Stimulated activated CD8-positive, alpha-beta memory T cell treated with anti-CD3 and anti-CD28 coated beads, Interleukin-12 subunit alpha, Interleukin-12 subunit beta, amount 100 ng/mL, for 24 hours (primary cell): Measurements from ENCODE around the gene TMIE.
"Not testable (repeated sequence)": the region's sequence is repeated elsewhere in the genome, so short reads cannot be mapped to it uniquely, and the experiment has no call there.

Source experiments
- DNase-seq: peaks from one replicate; pipeline ENCODE4 v3.0.0-alpha.2; 2020; ENCODE audit errors: extremely low read depth

Gene TMIE

DNA sequence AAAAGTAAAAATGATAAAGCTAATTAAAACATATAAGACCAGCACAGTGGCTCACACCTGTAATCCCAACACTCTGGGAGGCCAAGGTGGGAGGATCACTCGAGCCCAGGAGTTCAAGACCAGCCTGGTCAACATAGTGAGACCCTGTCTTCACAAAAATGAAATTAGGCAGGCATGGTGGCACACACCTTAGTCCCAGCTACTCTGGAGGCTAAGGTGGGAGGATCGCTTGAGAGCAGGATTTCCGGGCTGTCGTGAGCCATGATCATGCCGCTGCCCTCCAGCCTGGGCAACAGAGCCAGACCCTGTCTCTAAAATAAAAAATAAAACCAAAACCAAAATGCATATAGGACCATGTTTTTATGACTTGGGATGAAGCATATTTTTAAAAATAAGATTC, 21.3 kb downstream of the TMIE start:
- no peak for DNase-seq

DNA sequence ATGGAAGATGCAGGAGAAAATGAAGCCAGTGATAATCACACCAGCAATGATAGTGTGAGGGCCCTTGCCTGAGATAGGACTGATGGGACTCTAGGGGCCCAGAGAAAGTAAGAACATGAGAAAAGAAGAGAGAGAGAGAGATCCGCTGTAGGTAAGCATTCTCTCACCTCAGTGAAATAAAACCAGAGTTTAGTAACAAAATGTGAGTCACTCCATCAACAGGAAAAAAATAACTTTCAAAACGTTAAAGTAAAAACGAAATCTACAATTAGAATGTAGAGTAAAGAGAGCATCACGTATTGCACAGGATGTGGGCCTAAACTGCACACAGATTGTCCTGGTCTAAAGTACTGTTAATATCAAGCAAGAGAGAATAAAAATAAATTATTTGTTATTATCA, 23.2 kb downstream of the TMIE start:
- DNase-seq, result no peak

DNA sequence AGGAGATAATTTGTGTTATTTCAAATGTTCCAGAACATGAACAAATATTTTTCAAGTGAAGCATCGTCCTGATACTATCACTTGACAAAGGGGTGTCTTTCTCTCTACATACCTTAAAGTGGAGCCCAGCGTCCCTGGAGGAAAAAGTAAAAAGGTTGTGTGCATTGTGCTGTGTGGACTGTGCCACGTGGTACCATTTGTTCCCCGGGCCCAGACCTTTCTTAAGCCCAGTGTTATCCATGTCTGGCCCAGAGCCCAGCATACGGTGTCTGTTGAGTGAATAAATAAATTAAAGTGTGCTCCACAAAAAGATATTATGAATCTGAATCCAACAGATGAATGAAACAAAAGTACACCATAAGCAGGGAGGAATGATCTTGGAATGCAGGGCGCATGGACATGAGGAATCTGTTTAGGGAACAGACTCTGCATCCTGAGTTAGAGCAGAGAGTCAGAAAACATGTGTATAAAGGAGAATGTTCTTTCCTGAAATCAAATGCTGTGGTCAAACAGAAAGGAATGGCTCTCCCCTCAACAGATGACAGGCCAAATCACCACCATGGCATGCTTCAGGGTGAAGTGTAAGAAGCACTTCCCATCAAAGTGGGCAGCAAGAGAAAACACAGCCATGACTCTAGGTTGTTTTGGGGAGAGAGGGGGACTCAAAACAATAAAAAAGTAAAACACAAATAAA, 24.6 kb downstream of the TMIE start:
- no peak for DNase-seq

DNA sequence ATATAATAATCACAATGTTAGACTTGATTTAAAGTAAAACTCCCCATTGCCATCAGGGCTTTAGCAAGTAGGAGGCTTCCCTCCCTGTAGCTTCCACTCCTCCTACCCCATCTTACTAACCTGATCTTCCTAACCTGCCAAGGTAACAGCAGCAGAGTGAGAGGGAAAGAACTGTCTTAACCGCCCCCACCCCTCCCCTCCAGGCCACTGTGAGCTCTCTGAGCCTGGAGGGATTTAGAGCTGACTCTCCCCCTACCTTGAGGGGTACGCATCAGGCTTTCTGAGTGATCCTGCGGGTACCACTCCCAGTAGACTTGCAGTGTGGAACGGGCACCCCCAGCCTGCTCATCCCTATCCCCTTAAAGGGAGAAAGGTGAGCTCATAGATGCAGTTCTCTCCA, 27.8 kb downstream of the TMIE start:
- DNase-seq, result no peak

DNA sequence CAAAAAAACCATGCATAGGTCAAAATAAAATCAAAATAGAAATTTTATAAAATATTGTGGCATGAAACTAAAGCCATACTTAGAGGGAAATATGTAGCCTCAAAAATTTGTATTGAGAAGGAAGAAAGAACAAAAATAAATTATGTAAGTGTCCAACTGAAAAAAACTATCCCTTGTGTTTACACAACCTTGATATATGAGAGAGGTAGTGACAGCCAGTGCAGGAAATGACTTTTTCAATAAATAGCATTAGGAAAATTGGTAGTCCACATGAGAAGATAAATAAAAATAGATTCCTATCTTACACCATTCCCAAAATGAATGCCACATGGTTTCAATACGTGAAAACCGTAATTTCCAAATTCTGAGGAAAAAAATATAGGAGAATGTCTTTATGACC, 29.6 kb downstream of the TMIE start:
- DNase-seq, result no peak

DNA sequence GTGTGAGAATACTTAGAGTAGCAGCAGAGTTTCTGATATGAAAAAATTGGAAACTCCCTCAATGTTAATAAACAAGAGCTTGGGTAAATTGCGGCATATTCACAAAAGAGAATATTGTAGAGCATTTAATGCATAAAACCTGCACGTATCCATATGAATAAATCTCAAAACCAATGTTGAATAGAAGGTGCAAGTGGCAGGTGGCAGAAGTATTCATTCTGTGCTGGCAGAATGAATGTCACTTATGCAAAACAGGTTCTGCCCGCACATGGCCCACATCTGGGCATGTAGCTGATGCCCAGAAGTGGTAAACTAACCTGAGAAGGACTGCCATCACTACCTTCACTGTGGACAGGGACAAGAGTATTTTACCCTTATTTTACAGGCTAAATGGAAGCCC, 30.6 kb downstream of the TMIE start:
- no peak for DNase-seq

DNA sequence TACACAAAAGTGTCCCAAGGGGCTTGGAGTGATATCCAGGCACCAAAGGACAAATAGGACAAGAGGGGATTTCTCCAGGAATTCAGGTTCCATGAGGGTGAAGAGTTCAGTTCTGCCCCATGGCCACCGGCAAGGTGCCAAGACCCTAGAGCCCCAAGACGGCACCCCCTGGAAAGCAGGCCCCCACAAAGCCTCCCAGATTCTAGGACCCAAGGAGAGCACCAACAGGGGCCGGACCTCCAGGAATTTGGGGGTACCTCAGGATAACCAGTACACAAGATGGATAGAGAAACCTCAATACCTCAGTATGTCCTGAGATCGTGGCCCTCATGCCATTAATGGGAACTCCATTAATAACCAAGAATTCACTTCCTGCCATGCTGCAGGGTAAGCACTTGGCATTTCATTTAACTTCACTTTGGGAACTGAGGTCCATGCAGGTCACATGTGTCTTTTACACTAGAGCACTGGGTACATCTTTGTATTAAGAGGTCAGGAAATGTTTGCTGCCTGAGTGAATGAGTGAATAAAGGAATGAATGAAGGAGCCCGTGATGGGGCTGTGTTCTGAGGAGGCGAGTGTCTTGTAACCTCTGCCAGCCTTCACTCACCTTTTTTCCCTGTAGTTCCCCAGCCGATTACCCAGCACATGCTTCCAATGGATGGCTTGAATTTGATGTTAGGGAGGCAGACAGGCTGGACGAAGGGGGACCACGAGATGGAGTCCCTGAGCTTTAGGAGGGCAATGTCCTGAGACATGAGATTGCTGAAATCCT, 32.0 kb downstream of the TMIE start:
- no peak for DNase-seq

DNA sequence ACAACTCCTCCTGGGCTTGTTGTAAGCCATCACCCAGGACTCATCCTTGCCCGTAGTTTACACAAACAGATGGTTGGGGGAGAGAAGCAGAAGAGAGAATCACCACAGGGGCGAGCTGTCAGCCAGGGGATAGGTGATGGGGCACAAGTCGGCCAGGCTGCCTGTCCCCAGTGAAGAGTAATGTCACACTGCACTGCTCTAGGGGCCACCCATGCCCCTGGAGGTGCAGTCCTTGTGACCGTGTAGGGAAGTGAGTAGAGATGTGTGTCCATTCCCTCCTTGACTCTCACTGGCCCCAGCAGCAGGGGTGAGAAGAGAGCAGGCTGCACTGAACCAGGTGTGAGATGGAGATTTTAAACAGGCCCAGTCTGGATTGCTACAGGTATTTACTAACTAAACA, 33.6 kb downstream of the TMIE start:
- DNase-seq, result no peak

DNA sequence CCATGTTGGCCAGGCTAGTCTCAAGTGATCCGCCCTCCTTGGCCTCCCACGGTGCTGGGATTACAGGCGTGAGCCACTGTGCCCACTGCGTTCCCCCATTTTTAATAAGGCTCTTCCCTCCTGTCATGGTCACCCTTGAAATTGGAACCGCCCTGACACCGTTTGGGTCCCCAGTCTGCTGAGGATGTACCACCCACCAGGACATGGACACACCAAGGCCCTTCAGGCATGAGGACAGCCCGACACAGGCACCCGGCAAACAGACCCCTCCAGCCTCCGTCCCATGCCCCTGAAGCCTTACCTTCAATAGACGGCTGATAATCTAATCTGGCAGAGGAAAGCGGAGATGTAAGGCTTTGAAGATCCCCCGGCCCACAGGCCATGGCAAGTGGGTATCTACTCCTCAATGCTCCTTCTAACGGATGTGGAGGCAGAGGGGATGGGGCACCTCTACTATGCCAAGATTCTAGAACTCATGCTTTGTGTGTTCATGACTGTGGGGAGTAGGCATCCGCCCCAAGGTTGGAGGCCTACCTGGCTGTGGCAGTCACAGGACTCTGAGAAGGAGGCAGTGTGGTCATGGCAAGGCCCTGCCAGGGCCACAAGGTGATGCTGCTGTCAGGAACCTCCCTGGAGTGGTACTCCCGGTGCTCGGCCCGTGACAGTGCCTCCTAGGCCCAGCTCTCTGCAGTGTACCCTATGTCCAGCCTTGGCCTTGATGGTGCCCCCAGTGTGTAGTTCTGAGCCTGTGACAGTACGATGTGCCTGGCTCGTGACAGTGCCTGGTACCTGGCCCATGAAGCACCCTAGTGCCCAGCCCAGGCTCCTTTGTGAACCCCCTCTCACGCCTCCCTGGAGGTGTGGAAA, 35.0 kb downstream of the TMIE start:
- no peak for DNase-seq

DNA sequence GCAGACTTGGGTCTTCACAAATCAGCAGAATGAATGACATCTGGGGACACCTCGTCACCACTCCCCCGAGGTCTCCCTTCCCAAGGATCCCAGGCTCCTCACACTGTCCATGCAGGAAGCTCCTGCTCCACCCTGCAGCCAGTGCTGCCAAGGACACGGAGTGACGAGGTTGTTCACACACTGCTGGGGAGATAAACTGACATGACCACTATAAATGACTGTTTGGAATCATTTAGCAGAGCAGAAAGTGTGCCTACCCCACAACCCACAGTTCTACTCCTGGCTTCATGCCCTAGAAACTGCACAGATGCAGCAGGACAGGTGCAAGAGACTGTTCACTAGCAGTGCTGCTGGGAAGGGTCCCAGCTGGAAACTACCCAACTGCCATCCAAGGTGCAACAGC, 36.1 kb downstream of the TMIE start:
- DNase-seq, result no peak

DNA sequence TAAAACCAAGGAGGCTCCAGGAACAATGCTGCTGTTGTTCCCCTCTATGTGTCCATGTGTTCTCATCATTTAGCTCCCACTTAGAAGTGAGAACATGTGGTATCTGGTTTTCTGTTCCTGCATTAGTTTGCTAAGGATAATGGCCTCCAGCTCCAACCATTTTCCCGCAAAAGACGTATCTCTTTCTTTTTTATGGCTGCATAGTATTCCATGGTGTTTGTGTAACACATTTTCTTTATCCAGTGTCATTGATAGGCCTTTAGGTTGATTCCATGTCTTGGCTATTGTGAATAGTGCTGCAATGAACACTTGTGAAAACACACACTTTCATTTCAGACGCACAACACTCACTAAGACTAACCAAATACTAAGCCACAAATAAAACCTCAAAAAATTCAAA, 38.4 kb downstream of the TMIE start:
- not testable (repeated sequence) for DNase-seq

DNA sequence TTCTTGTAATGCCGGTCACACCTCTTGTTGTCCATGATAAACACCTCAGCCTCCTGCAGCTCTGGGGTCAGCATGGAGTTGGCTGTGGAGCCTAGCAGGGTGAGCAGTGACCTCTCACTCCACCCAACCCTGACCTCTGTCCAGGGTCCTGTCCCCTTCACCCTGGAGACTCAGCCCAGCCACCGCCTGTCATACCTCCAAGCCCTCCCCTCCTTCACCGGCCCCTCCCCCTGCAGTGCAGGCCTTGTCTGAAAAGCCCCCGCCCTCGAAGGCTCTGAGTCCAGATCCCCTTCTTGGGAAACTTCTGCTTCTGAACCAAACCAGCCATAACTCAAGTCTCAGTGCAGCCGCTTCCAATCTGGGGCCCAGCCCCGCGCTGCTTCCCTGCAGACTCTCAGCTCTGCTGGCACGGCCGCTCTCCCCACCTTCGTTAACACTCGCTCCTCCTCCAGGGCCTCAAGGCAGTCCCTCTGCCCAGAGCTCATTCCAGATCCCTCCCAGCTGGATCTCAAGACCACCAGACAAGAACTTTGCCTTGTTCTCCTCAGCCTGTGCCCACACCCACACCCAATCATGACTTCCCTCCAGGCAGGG, 41.9 kb downstream of the TMIE start:
- DNase-seq, result no peak

DNA sequence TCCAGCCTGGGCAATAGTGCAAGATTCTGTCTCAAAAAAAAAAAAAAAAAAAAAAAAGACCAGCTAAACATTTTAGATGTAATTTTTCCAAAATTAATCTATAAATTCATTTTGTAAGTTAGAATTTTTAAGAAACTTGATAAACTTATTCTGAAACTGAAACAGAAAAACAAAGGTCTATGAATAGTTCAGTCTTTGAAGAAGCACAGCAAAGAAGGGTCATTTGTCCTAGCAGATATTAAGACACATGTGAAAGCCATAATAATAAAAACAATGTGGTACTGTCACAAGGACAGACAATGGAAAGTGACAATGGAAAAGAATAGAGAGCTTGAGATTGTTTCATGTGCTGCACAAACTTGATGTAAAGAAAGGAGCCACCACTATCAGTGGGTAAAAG, 45.5 kb downstream of the TMIE start:
- no peak for DNase-seq

DNA sequence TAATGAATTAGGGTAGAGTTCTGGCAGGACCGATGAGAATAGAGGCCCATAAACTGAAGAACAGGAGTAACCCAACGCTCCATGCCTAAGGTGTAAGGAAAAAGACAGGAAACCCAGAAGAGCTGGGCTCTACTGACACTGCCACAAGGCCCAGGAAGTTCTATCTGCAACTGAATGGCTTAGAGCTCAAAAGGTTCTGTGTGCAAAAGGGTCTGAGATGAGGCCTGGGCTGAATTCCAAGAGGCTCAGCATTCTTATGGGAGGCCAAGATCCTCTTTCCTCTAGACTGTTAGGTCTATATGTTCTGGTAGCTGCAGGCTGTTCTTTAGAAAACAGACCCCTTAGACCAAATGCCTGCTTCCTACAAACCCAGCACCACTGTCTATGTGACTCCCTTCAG, 47.0 kb downstream of the TMIE start:
- DNase-seq, result no peak

DNA sequence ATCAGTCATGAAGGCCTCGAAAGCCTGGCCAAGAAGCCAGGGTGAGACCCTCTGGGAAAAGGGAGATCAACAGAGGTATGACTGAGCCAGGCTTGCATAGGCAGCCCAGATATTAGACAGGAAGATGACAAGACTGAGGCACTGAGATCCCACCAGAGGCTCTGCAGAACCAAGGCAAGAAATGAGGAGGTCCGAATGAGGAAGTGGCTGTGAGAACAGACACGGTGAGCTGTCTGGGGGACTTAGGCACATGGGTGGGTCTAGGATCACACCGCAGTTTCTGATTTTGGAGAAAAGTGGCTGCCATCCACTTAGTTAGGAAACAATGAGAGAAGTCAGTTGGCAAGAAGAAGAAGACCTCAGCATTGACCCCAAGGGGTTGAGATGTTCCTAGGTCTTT, 47.9 kb downstream of the TMIE start:
- DNase-seq, result no peak

DNA sequence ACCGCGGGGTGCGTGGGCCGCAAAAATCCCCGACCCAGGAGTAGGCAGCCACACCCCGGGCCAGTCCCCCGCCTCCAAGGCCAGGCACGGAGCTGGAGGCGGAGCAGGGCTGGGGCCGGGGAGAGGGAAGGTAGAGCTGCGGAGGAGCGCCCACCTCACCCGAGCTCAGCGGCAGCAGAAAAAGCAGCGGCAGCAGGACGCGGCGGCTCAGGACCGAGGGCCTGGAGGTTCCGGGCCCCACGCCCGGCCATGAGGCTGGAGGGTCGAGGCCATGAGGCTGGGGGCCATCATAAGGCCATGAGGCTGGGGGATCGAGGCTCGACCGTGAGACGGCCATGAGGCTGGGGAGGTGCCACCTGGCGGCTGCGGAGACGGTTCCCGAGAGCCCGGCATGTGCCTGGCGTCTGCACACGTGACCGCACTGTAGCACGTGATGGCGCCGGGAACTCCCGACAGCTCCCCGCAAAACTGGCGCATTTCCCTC, 49.4 kb downstream of the TMIE start:
- DNase-seq, result no peak

DNA sequence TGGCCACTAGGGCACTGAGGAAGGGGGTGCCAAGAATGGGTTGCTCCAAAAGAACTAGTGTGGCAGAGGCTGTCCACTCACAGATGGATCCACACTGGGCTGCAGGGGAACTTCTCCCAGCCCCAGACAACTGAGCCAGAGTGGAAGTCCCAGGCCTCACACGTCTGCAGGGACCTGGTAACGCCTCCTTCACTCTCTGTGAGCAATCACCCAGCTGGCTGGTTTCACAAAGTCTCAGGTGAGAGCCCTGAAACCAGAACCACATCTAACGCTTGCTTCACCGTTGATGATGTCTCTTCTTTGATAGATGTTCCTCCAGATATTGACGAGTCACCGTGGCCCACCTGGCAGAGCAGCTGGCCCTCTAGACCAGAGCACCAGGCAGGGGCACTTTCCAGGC, 51.9 kb downstream of the TMIE start:
- DNase-seq, result not testable (repeated sequence)

DNA sequence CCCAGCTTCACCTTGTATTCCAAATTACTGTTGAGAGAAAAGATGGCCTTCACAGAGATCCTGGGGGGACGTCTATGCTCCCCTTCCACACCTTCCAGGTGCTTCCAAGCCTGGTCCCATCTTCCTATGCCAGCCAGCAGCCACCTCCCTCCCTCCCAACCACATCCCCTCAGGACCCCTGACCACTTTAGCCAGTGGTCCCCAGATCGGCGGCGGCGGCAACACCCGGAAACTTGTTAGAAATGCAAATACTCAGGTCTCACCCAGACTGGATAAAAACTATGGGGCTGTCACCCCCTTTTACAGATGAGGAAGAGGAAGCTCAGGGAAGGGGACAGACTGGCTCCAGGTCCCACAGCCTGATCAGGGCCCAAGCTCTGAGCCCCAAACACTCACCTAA, 54.5 kb downstream of the TMIE start:
- DNase-seq, result no peak

DNA sequence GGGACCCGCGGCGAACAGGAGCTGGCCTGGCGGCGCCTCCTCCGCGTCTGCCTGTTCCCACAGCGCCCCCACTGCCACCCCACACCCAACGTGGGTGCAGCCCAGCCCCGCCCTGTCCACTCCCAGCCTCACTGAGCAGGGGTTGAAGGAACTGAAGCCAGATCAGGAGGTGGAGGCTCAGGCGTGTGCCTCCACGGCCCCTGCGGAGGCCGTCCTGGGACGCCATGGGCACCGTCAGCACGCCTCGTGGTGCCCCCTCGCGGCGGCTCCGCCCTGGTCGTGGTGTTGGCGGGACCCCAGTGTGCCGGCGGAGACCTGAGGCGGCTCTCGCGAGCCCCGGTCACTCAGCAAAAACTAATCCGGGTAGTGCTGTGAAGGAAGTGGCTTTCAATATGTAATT, 55.5 kb downstream of the TMIE start:
- DNase-seq, result no peak

DNA sequence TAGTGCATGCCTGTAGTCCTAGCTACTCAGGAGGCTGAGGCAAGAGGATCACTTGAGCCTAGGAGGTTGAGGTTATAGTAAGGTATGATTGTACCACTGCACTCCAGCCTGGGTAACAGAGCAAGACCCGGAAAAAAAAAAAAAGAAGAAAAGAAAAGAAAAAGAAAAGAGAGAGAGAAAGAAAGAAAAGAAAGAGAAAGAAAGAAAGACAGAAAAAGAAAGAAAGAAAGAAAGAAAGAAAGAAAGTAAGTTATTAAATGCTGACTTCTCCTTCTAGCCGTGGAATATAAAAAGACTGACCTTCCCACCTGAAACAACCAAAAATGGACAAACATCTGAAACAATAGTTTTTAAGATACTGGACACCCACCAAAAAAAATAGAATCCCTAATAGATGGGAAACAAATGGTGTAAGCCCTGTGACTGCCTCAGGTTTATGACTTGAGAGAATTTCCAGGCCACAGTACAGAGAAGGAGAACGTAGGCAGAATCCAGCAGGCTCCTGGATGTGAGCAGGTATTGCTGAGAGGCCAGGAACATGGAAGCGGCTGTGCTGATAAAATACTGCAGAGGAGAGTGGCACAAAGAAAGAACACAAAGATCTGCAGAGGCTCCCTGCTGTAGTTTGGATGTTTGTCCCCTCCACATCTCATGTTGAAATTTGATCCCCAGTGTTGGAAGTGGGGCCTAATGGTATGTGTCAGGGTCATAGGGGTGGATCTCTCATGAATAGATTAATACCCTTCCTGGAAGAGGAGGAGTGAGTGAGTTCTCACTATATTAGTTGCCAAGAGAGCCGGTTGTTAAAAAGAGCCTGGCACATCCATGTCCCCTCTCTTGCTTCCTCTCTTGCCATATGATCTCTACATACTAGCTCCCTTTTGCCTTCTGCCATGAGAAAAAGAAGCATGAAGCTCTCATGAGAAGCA, 58.3 kb downstream of the TMIE start:
- no peak for DNase-seq
